Measurements from ENCODE around the gene NLRP6. TPM values are rescaled to one million over a fixed set of nuclear protein-coding genes. Genes with fewer than 3 reads are reported as not detected.
"Not testable (repeated sequence)": the region's sequence is repeated elsewhere in the genome, so short reads cannot be mapped to it uniquely, and the experiment has no call there.

The NLRP6 gene
- total and polyA plus RNA-seq, 2 donors (not counting 1 experiment from before 2014, with no cell fraction given), result 1.4 to 2.7 TPM

DNA sequence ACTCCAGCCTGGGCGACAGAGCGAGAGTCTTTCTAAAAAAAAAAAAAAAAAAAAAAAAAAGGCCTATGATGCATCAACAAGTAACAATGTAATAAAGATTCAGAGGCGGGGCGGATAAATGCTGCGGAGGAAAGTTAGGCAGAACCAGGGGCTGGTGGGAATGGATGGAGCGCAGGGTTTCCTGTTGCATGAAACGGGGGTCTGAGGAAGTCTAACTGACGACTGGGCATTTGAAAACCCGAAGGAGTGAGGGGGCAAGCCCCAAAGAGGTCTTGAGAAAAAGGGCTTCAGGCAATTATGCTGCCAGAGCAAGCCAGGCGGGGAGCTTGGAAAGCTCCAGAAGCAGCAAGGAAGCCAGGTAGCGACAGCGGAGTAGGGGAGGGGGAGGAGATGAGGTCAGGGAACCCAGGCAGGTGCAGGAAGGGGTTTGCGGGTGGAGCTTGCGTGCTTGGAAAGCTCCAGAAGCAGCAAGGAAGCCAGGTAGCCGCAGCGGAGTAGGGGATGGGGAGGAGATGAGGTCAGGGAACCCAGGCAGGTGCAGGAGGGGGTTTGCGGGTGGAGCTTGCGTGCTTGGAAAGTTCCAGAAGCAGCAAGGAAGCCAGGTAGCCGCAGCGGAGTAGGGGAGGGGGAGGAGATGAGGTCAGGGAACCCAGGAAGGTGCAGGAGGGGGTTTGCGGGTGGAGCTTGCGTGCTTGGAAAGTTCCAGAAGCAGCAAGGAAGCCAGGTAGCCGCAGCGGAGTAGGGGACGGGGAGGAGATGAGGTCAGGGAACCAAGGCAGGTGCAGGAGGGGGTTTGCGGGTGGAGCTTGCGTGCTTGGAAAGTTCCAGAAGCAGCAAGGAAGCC is 9.0 kb downstream of the NLRP6 start:
- Histone ChIP-seq H3K27me3 (replicated peaks in 1 of 4; ENCODE audit: control extremely low read depth in 1 of 4, control insufficient read depth in 3 of 4, insufficient read depth in 4 of 4, low read length in 3 of 4) (peaks cover 0 to 35% (median 11%) of the 10 kb centered on the region in 4 experiments), H2AFZ (ENCODE audit: insufficient read depth, low read depth, low read length, poor library complexity, severe bottlenecking) (peak overlapping the region; percentile 89), H3K4me2 (replicated peaks; ENCODE audit: low read depth, low read length, poor library complexity, severe bottlenecking) (peak overlapping the region; percentile 99), H3K4me3 (ENCODE audit: control extremely low read depth in 1 of 5, extremely low read depth in 1 of 5, insufficient read depth in 1 of 5, low read depth in 2 of 5, low read length in 4 of 5) (peak overlapping the region in 3 of 5 experiments; percentile 62 to 76 (median 72)), H3K4me1 (ENCODE audit: control insufficient read depth in 2 of 2, insufficient read depth in 2 of 2, low read length in 2 of 2) (peaks cover 20 to 31% of the 10 kb centered on the region in 2 donors), H3K9ac (ENCODE audit: low read length) (peak overlapping the region; percentile 74)
- intact Hi-C loops (cut with micrococcal nuclease), result loop anchor here (5.0 kb wide), 1 partner anchor 50 kb away; the partner anchor contains the start of genes PSMD13 and SIRT3
- not testable (repeated sequence) for ATAC-seq (ENCODE audit: low read depth); H4K20me1 ChIP-seq (ENCODE audit: control insufficient read depth, insufficient read depth, low read length, poor library complexity, severe bottlenecking); H3K9me3 Mint-ChIP-seq (ENCODE audit: insufficient read depth); H3K36me3 ChIP-seq (replicated peaks in 1 of 2; ENCODE audit: control extremely low read depth in 1 of 2, control insufficient read depth in 1 of 2, extremely low read depth in 1 of 2, insufficient read depth in 2 of 2, low read length in 1 of 2); H3K9me3 ChIP-seq (ENCODE audit: control extremely low read depth in 1 of 3, control insufficient read depth in 2 of 3, insufficient read depth in 1 of 3, low read length in 2 of 3); DNase-seq; H3K79me2 ChIP-seq (ENCODE audit: control insufficient read depth, insufficient read depth, low read length); H3K27ac ChIP-seq (ENCODE audit: low read length in 2 of 2)
- H3K27ac Mint-ChIP-seq, result peak overlapping the region; percentile 46
- 85% methylated on average over 15 of the region's 27 CpGs for WGBS (ENCODE audit: insufficient coverage)
- H3K4me1 Mint-ChIP-seq, result peaks cover 29% of the 10 kb centered on the region
- CTCF ChIA-PET, result interaction anchor here (0.8 to 5.6 kb wide), 2 partner anchors 11 to 37 kb away, joined by 3 to 35 read pairs; no protein-coding TSS in a partner anchor
- peaks cover 25% of the 10 kb centered on the region for H3K27me3 Mint-ChIP-seq
- H3K4me3 Mint-ChIP-seq, result peak overlapping the region; percentile 89
- POLR2A ChIA-PET, result interaction anchor here (0.9 kb wide), 2 partner anchors 19 to 519 kb away, joined by 4 to 5 read pairs; no protein-coding TSS in a partner anchor

DNA sequence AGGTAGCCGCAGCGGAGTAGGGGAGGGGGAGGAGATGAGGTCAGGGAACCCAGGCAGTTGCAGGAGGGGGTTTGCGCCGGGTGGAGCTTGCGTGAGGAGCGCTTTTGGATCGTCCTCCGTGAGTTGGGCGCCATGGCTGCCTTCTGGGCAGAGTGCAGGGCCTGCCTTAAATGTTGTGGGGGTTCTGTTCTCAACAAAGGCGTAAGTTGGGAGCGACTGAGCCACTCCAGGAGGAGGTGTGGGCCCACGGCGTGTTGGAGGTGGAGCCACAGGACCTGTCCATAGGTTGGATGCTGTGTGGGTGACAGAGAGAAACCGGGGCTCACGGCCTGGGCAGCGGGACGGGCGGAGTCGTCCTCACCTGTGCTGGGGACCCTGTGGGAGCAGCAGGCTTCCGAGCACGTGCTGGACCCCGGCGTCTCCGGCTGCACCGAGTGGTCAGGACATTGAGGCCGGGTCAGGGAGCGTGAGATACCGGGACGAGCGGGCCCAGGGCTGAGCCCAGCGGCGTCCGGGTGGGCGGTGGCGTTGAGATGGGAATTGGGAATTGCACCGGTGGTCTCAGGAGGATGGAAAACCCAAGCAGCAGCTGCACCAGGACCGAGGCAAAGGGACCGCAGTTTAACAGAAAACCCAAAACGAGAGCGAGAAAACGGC is 9.7 kb downstream of the NLRP6 start:
- no peaks in the 10 kb centered on the region for H3K36me3 ChIP-seq (replicated peaks in 1 of 2; ENCODE audit: control extremely low read depth in 1 of 2, control insufficient read depth in 1 of 2, extremely low read depth in 1 of 2, insufficient read depth in 2 of 2, low read length in 1 of 2)
- Mint-ChIP-seq H3K4me3 (peak overlapping the region; percentile 89), H3K27ac (peak overlapping the region; percentile 83), H3K4me1 (peaks cover 21% of the 10 kb centered on the region), H3K27me3 (peaks cover 17% of the 10 kb centered on the region), H3K9me3 (ENCODE audit: insufficient read depth) (no peaks in the 10 kb centered on the region)
- no peak for DNase-seq
- peaks cover 8% of the 10 kb centered on the region for H3K79me2 ChIP-seq (ENCODE audit: control insufficient read depth, insufficient read depth, low read length)
- no peaks in the 10 kb centered on the region for H4K20me1 ChIP-seq (ENCODE audit: control insufficient read depth, insufficient read depth, low read length, poor library complexity, severe bottlenecking)
- H3K27ac ChIP-seq (ENCODE audit: low read length in 2 of 2), result peak overlapping the region in 1 of 2 donors; percentile 55
- peaks cover 0 to 5% (median 0%) of the 10 kb centered on the region in 3 donors for H3K9me3 ChIP-seq (ENCODE audit: control extremely low read depth in 1 of 3, control insufficient read depth in 2 of 3, insufficient read depth in 1 of 3, low read length in 2 of 3)
- peak overlapping the region; percentile 89 for H2AFZ ChIP-seq (ENCODE audit: insufficient read depth, low read depth, low read length, poor library complexity, severe bottlenecking)
- POLR2A ChIA-PET, result interaction anchor here (0.6 to 2.7 kb wide), 6 partner anchors 8 to 68 kb away, joined by 3 to 11 read pairs (median 4); no protein-coding TSS in a partner anchor
- no peak for ATAC-seq (ENCODE audit: low read depth)
- peak overlapping the region; percentile 62 to 78 (median 72) for H3K4me3 ChIP-seq (ENCODE audit: control extremely low read depth in 1 of 5, extremely low read depth in 1 of 5, insufficient read depth in 1 of 5, low read depth in 2 of 5, low read length in 4 of 5)
- H3K9ac ChIP-seq (ENCODE audit: low read length), result peak overlapping the region; percentile 74
- CTCF ChIA-PET, result interaction anchor here (0.8 to 5.6 kb wide), 2 partner anchors 12 to 38 kb away, joined by 3 to 35 read pairs; no protein-coding TSS in a partner anchor
- TF ChIP-seq, protein P1, sequence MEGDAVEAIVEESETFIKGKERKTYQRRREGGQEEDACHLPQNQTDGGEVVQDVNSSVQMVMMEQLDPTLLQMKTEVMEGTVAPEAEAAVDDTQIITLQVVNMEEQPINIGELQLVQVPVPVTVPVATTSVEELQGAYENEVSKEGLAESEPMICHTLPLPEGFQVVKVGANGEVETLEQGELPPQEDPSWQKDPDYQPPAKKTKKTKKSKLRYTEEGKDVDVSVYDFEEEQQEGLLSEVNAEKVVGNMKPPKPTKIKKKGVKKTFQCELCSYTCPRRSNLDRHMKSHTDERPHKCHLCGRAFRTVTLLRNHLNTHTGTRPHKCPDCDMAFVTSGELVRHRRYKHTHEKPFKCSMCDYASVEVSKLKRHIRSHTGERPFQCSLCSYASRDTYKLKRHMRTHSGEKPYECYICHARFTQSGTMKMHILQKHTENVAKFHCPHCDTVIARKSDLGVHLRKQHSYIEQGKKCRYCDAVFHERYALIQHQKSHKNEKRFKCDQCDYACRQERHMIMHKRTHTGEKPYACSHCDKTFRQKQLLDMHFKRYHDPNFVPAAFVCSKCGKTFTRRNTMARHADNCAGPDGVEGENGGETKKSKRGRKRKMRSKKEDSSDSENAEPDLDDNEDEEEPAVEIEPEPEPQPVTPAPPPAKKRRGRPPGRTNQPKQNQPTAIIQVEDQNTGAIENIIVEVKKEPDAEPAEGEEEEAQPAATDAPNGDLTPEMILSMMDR (IDR thresholded peaks at IDR 0.05), result no peak
- no peak for TF ChIP-seq EZH2 (IDR thresholded peaks at IDR 0.05; ENCODE audit: borderline replicate concordance, insufficient read depth, low read depth, low read length, poor library complexity, severe bottlenecking)
- intact Hi-C loops (cut with micrococcal nuclease), result loop anchor here (1.0 to 5.0 kb wide), 3 partner anchors 8 to 51 kb away; partner anchors contain the start of genes PSMD13 and SIRT3
- WGBS (ENCODE audit: insufficient coverage), result 19% methylated on average over 41 of the region's 41 CpGs
- H3K4me2 ChIP-seq (replicated peaks; ENCODE audit: low read depth, low read length, poor library complexity, severe bottlenecking), result peak overlapping the region; percentile 99
- peaks cover 18 to 25% of the 10 kb centered on the region in 2 donors for H3K4me1 ChIP-seq (ENCODE audit: control insufficient read depth in 2 of 2, insufficient read depth in 2 of 2, low read length in 2 of 2)
- peaks cover 0 to 28% (median 7%) of the 10 kb centered on the region in 4 experiments for H3K27me3 ChIP-seq (replicated peaks in 1 of 4; ENCODE audit: control extremely low read depth in 1 of 4, control insufficient read depth in 3 of 4, insufficient read depth in 4 of 4, low read length in 3 of 4)

Measured in B cell (primary cell).